Endothelial cell of umbilical vein (primary cell): ENCODE results near the gene CBFA2T3. TPM values are rescaled to one million over a fixed set of nuclear protein-coding genes. Genes with fewer than 3 reads are reported as not detected.

Experiments used
- BruUV-seq: library from RNA; stranded (reverse); fragments of 400-500 nt; replicated peaks from 2 replicates; lab custom pipeline; 2021; lab: Mats Ljungman, UMichigan
- CTCF ChIA-PET: fragments of 300-600, 350-600 bp; sonication (Branson Sonifier 250); formaldehyde crosslinking; loops from one replicate; lab custom pipeline; 2021; ENCODE audit warnings: antibody characterized with exemption, inconsistent platforms; lab: Charles Lee
- POLR2A ChIA-PET: fragments of 300-600, 350-600 bp; sonication (Branson Sonifier 250); formaldehyde crosslinking; loops from one replicate; lab custom pipeline; 2021; ENCODE audit warnings: antibody characterized with exemption, inconsistent platforms; lab: Charles Lee
- DNase-seq: peaks from one replicate; pipeline ENCODE4 v3.0.0-alpha.2; 2011; ENCODE audit warnings: low read depth, low spot score
- FAIRE-seq: peaks from 2 replicates; lab custom pipeline; 2011; peaks lifted over from hg19 to GRCh38; lab: Jason Lieb, UNC
- H2AFZ ChIP-seq: 2 replicates; pipeline ENCODE4 v1.6.0; 2012; ENCODE audit warnings: low read depth, low read length, control low read depth, inconsistent platforms
- H3K27ac ChIP-seq: 2 replicates; pipeline ENCODE4 v1.5.1; 2011; ENCODE audit warnings: low read depth, mild to moderate bottlenecking, control low read depth, low read length, moderate library complexity; ENCODE audit not compliant: insufficient read depth
- H3K27me3 ChIP-seq, 2 experiments: 2 replicates each; pipeline versions ENCODE4 v1.6.0 to v1.6.1; 2011; ENCODE audit warnings: low read length in 2 of 2, mixed read lengths in 1 of 2; ENCODE audit not compliant: control insufficient read depth in 2 of 2, insufficient read depth in 2 of 2
- H3K36me3 ChIP-seq, 2 experiments: 2 replicates in 1 of 2; 3 replicates in 1 of 2; pipeline ENCODE4 v1.5.1; 2011; ENCODE audit warnings: low read length in 2 of 2, mild to moderate bottlenecking in 1 of 2, moderate library complexity in 1 of 2; ENCODE audit not compliant: control insufficient read depth in 2 of 2, insufficient read depth in 2 of 2; ENCODE audit errors: extremely low read depth in 1 of 2
- H3K4me1 ChIP-seq: 3 replicates; pipeline ENCODE4 v1.5.1; 2011; ENCODE audit warnings: mild to moderate bottlenecking, low read length; ENCODE audit not compliant: control insufficient read depth, insufficient read depth; ENCODE audit errors: extremely low read depth
- H3K4me2 ChIP-seq: 2 replicates; pipeline ENCODE4 v1.6.1; 2011; ENCODE audit warnings: low read length, control low read depth, mixed read lengths; ENCODE audit not compliant: insufficient read depth
- H3K4me3 ChIP-seq, 3 experiments: fragments of 200-600 bp in 1 of 3; sonication (generic), shearing (Covaris generic) in 1 of 3; replicated peaks in 1 of 3; 2 replicates each; pipeline ENCODE4 v1.5.1; 2011 to 2016; ENCODE audit warnings: control low read depth in 3 of 3, low read length in 3 of 3, mild to moderate bottlenecking in 2 of 3, inconsistent platforms in 1 of 3, low read depth in 1 of 3, moderate library complexity in 1 of 3; ENCODE audit not compliant: insufficient read depth in 1 of 3
- H3K79me2 ChIP-seq: 2 replicates; pipeline ENCODE4 v1.6.0; 2012; ENCODE audit warnings: low read length, inconsistent platforms; ENCODE audit not compliant: control insufficient read depth, insufficient read depth
- H3K9ac ChIP-seq: replicated peaks from 2 replicates; pipeline ENCODE3; 2011; ENCODE audit warnings: low read length, control low read depth; ENCODE audit not compliant: insufficient read depth; ENCODE audit errors: extremely low read depth
- H3K9me1 ChIP-seq: replicated peaks from 3 replicates; pipeline ENCODE4 v1.6.0; 2011; ENCODE audit warnings: mild to moderate bottlenecking, low read length; ENCODE audit not compliant: control insufficient read depth, insufficient read depth; ENCODE audit errors: extremely low read depth
- H3K9me3 ChIP-seq: replicated peaks from 2 replicates; pipeline ENCODE4 v1.5.1; 2012; ENCODE audit warnings: low read length, inconsistent platforms; ENCODE audit not compliant: control insufficient read depth, insufficient read depth
- H4K20me1 ChIP-seq: replicated peaks from 2 replicates; pipeline ENCODE3; 2011; ENCODE audit warnings: mild to moderate bottlenecking, low read length; ENCODE audit not compliant: control insufficient read depth, insufficient read depth; ENCODE audit errors: extremely low read depth
- CTCF ChIP-seq, 2 donors: IDR thresholded peaks; 1 replicate in 1 of 2; 2 replicates in 1 of 2; pipeline ENCODE4 v1.5.1; 2011; ENCODE audit warnings: low read length in 2 of 2, mild to moderate bottlenecking in 2 of 2, moderate library complexity in 2 of 2, control low read depth in 1 of 2, inconsistent platforms in 1 of 2, low read depth in 1 of 2; ENCODE audit not compliant: insufficient read depth in 1 of 2; ENCODE audit errors: extremely low read depth in 1 of 2
- EZH2 ChIP-seq: IDR thresholded peaks from 2 replicates; pipeline ENCODE4 v1.6.1; 2012; ENCODE audit warnings: borderline replicate concordance, low read depth, mild to moderate bottlenecking, moderate library complexity, low read length, inconsistent platforms; ENCODE audit not compliant: severe bottlenecking
- FOS ChIP-seq: IDR thresholded peaks from 2 replicates; pipeline ENCODE4 v1.6.1; 2011; ENCODE audit warnings: mild to moderate bottlenecking, low read length, moderate library complexity, borderline replicate concordance; ENCODE audit not compliant: insufficient read depth
- GATA2 ChIP-seq: IDR thresholded peaks from 2 replicates; pipeline ENCODE4 v1.7.0; 2011; ENCODE audit warnings: low read depth, mild to moderate bottlenecking, moderate library complexity, mixed read lengths, low read length; ENCODE audit not compliant: insufficient read length, insufficient read depth
- JUN ChIP-seq: IDR thresholded peaks from 2 replicates; pipeline ENCODE4 v1.6.1; 2011; ENCODE audit warnings: borderline replicate concordance, low read depth; ENCODE audit not compliant: insufficient read length, insufficient read depth
- MYC ChIP-seq: IDR thresholded peaks from one replicate; pipeline ENCODE4 v1.6.1; 2011; ENCODE audit warnings: mild to moderate bottlenecking, low read depth, low read length
- POLR2A ChIP-seq: IDR thresholded peaks from 2 replicates; pipeline ENCODE4 v1.6.1; 2012; ENCODE audit warnings: low read depth, mild to moderate bottlenecking, control low read depth, low read length
- POLR2AphosphoS5 ChIP-seq: IDR thresholded peaks from 2 replicates; pipeline ENCODE4 v1.6.1; 2012; ENCODE audit warnings: low read depth, mild to moderate bottlenecking, control low read depth, low read length, moderate library complexity; ENCODE audit not compliant: insufficient read depth
- dilution Hi-C: fragments of 300-500 bp; cut with MboI; formaldehyde crosslinking; loops from one replicate; pipeline ENCODE4 v1.15.0; 2019; ENCODE audit warnings: low sequenced_read_pairs; ENCODE audit not compliant: extremely low pct_ligation_motif_present
- intact Hi-C: fragments of 100-400 bp; cut with micrococcal nuclease; formaldehyde crosslinking; loops from one replicate; pipeline ENCODE4 v1.10.0; 2022
- polyA plus RNA-seq, 4 experiments: library from polyadenylated mRNA; depleted of rRNA in 3 of 4; stranded (reverse) in 3 of 4; unstranded in 1 of 4; fragments of >200 nt; gene quantifications; 2 replicates each; pipeline versions ENCODE4 v1.2.1 to v1.2.3, GENCODE V29; 2011 to 2012; ENCODE audit warnings: missing spikeins in 1 of 4
- total RNA-seq: library from RNA; stranded (reverse); gene quantifications from 2 replicates; pipeline ENCODE4 v1.2.3, GENCODE V29; 2021
- TF ChIP-seq, protein P1 (sequence below): IDR thresholded peaks from 2 replicates; pipeline ENCODE4 v1.6.1; 2011; ENCODE audit not compliant: insufficient read depth, insufficient read length

Gene CBFA2T3
- total and polyA plus RNA-seq, 2 donors (not counting 3 experiments of a cell fraction or from before 2014, with no cell fraction given): not detected

- Histone ChIP-seq H3K4me3 (no peak overlapping the region), H3K27ac (no peak overlapping the region), H4K20me1 (no peaks in the 10 kb centered on the region), H3K79me2 (peaks cover 4% of the 10 kb centered on the region), H3K4me2 (no peak overlapping the region), H3K9ac (no peak overlapping the region), H3K36me3 (peaks cover 0 to 24% of the 10 kb centered on the region in 2 experiments), H3K27me3 (no peaks in the 10 kb centered on the region), H3K4me1 (peaks cover 4% of the 10 kb centered on the region), H2AFZ (no peak overlapping the region), H3K9me1 (no peaks in the 10 kb centered on the region), H3K9me3 (no peaks in the 10 kb centered on the region)
- CTCF ChIA-PET: no interaction called here
- no peak for FAIRE-seq
- POLR2A ChIA-PET: no interaction called here
- TF ChIP-seq MYC (no peak), EZH2 (no peak), CTCF (IDR thresholded peaks at IDR 0.05; ENCODE audit: extremely low read depth in 1 of 2, insufficient read depth in 1 of 2, low read depth in 1 of 2, low read length in 2 of 2) (no peak), POLR2A (no peak), POLR2AphosphoS5 (no peak), GATA2 (no peak), FOS (no peak), JUN (no peak)
- TF ChIP-seq, protein P1, sequence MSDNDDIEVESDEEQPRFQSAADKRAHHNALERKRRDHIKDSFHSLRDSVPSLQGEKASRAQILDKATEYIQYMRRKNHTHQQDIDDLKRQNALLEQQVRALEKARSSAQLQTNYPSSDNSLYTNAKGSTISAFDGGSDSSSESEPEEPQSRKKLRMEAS: no peak
- dilution Hi-C loops: no loop called here
- intact Hi-C loops: no loop called here
- no TSS peak for BruUV-seq
- DNase-seq: no peak
These were observed 117.5 kb downstream of the CBFA2T3 start for GRCh38 chr16:88859381-88860091.
